ENCODE measurements around the gene ZNF580. TPM values are rescaled to one million over a fixed set of nuclear protein-coding genes. Genes with fewer than 3 reads are reported as not detected.

ZNF580 gene
- total and polyA plus RNA-seq, 8 donors, result 12.7 to 40.5 (median 18.7) TPM

DNA sequence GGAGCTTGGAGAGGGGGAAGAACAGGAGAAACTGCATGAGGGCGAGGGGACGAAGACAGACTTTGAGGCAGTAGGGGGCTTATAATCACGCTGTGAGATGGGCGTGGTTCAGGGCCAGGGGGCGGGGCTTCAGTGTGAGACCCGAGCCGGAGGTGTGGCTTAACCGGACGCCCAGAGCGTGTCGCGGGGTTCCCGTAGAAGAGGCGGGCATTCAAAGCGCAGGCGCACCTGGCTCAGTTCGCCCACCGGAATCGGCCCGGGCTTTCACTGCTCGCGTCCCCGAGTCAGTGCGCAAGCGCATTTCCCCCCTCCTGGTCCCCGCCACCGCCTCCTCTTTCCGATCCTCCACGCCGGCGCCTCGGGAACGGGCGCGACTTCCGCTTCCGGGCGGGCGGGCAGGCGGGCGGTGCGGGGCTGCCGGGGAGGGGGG, 35.6 kb upstream of the ZNF580 start:
- no peaks in the 10 kb centered on the region for H3K27me3 ChIP-seq
- ATAC-seq, result peak; percentile 79 to 87 (median 84)
- FAIRE-seq, result no peak
- peak; percentile 95 to 99 (median 97) for DNase-seq
- H3K9me3 ChIP-seq, result no peaks in the 10 kb centered on the region
- intact Hi-C loops (cut with DNase I), result loop anchor here in 1 of 3 donors (5.0 kb wide), 1 partner anchor 88 kb away; no protein-coding TSS in a partner anchor
- peak overlapping the region; percentile 69 to 90 (median 85) for H3K27ac ChIP-seq
- H3K36me3 ChIP-seq, result no peaks in the 10 kb centered on the region
- H3K4me3 ChIP-seq, result peak overlapping the region; percentile 71 to 89 (median 79)
- TF ChIP-seq, protein P1, sequence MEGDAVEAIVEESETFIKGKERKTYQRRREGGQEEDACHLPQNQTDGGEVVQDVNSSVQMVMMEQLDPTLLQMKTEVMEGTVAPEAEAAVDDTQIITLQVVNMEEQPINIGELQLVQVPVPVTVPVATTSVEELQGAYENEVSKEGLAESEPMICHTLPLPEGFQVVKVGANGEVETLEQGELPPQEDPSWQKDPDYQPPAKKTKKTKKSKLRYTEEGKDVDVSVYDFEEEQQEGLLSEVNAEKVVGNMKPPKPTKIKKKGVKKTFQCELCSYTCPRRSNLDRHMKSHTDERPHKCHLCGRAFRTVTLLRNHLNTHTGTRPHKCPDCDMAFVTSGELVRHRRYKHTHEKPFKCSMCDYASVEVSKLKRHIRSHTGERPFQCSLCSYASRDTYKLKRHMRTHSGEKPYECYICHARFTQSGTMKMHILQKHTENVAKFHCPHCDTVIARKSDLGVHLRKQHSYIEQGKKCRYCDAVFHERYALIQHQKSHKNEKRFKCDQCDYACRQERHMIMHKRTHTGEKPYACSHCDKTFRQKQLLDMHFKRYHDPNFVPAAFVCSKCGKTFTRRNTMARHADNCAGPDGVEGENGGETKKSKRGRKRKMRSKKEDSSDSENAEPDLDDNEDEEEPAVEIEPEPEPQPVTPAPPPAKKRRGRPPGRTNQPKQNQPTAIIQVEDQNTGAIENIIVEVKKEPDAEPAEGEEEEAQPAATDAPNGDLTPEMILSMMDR (IDR thresholded peaks at IDR 0.05), result no peak
- peaks cover 0 to 20% (median 0%) of the 10 kb centered on the region in 3 donors for H3K4me1 ChIP-seq
- WGBS, 2 donors, result 0% methylated on average over 29 to 43 of the region's 43 CpGs

DNA sequence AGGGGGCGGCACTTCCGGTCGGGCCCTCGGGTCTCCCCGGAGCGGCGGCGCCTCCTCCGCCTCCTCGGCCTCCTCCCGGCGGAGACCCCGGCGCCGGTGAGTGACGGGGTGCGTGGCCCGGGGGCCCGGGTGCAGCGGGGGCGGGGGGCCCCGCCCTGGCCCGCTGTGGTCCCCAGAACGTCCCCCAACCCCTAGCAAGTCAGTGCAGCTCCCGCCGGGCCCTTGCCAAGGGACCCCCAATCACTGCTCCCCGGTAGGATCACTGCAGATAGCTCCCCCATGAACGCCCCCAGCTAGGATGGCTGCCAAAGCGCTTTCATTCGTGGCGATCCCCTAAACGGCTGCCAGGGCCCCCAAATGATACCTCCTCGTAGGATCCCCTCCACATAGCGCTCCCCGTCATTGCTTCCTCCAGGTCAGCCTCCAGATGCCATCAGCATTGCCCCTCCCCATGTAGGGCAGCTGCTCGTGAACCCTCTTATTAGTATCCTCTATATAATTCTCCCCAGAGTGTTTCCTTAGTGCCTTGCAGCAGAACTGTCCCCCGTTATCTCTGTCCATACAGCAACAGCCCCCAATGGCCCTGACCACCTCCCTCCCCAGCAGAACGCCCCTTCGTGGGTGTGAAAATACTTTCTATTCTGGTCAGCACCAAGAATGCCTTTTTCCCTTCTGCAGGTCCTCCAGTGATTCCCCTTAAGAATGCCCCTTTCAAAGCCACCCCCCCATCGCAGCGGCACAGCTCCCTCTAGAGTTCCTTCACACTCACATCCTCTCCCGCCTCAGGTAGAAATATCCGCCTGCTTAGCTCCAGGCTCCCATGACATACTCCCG, 34.9 kb upstream of the ZNF580 start, which contains the start of gene ZNF865:
TSS of gene ZNF865 (plus strand) at position 11 of the 834 bp plus-strand sequence. CDS start 7,972 bp downstream, outside the sequence.
- H3K27me3 ChIP-seq, result no peaks in the 10 kb centered on the region
- no peaks in the 10 kb centered on the region for H3K36me3 ChIP-seq
- intact Hi-C loops (cut with DNase I), result loop anchor here in 1 of 3 donors (5.0 kb wide), 1 partner anchor 89 kb away; no protein-coding TSS in a partner anchor
- H3K4me3 ChIP-seq, result peak within 1 kb of the TSS; percentile 71 to 89 (median 79)
- H3K9me3 ChIP-seq, result no peaks in the 10 kb centered on the region
- peak within 1 kb of the TSS; percentile 69 to 90 (median 85) for H3K27ac ChIP-seq
- peak; percentile 66 to 80 (median 72) for DNase-seq
- TF ChIP-seq, protein P1 (IDR thresholded peaks at IDR 0.05), result peak; percentile 18 to 39 (median 38)
- 0 to 1% methylated on average over 21 to 43 of the region's 44 CpGs for WGBS, 2 donors
- no peak for FAIRE-seq
- peak; percentile 43 to 62 (median 60) for ATAC-seq
- peaks cover 0 to 20% (median 0%) of the 10 kb centered on the region in 3 donors for H3K4me1 ChIP-seq

DNA sequence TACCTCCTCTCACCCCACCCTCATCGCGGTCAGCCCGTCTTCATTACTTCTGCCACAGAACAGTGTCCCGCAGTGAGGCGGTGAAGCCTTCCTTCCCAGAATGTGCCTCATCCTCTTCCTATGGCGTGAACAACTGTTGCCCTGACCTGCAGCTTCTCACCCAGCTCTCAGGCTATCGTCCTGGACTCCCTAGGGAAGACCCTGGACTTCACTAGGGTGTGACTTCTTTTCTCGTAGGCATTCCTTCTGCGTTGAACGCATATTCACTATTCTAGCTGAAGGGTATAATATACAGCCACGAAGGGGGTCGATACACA, 34.4 kb upstream of the ZNF580 start:
- intact Hi-C loops (cut with DNase I), result loop anchor here in 1 of 3 donors (5.0 kb wide), 1 partner anchor 89 kb away; no protein-coding TSS in a partner anchor
- Histone ChIP-seq H3K36me3 (no peaks in the 10 kb centered on the region), H3K4me1 (peaks cover 0 to 15% (median 0%) of the 10 kb centered on the region in 3 donors), H3K27me3 (no peaks in the 10 kb centered on the region), H3K4me3 (peak overlapping the region; percentile 71 to 89 (median 79)), H3K9me3 (no peaks in the 10 kb centered on the region), H3K27ac (peak overlapping the region in 2 of 4 donors; percentile 88 to 90)
- WGBS, 2 donors, result 14 to 19% methylated on average over 12 of the region's 12 CpGs
- DNase-seq (no peak), ATAC-seq (no peak), FAIRE-seq (no peak)
- TF ChIP-seq, protein P1 (IDR thresholded peaks at IDR 0.05), result no peak

DNA sequence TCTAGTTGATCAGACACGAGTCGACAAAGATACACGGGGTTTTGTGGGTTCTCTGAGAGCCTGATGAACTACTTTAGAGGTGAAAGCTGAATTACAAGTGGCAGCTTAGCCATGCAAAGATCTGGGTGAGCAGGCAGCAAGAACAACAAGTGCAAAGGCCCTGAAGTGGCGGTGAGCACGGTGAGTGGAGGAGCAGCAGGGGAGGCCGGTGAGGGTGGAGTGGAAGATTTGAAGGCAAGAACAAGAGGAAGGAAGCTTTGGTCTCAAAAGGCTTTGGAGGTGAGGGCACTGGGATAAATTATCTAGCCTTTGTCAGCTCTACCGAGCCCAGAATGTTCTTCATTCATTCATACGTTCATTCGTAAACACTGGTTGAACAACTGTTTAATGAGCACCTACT, 34.0 kb upstream of the ZNF580 start:
- H3K27ac ChIP-seq, result peak overlapping the region in 1 of 4 donors; percentile 90
- H3K9me3 ChIP-seq, result no peaks in the 10 kb centered on the region
- DNase-seq (peak in 1 of 6 donors; percentile 15), ATAC-seq (no peak), FAIRE-seq (no peak)
- TF ChIP-seq, protein P1 (IDR thresholded peaks at IDR 0.05), result no peak
- WGBS, 2 donors, result 56 to 59% methylated on average over 9 of the region's 9 CpGs
- no peaks in the 10 kb centered on the region for H3K27me3 ChIP-seq
- H3K4me1 ChIP-seq, result peaks cover 0 to 15% (median 0%) of the 10 kb centered on the region in 3 donors
- intact Hi-C loops (cut with DNase I), result loop anchor here in 1 of 3 donors (5.0 kb wide), 1 partner anchor 90 kb away; no protein-coding TSS in a partner anchor
- H3K36me3 ChIP-seq, result no peaks in the 10 kb centered on the region
- H3K4me3 ChIP-seq, result peak overlapping the region in 1 of 4 donors; percentile 80
